ENCODE results near the gene ICAM5.

The ICAM5 gene

DNA sequence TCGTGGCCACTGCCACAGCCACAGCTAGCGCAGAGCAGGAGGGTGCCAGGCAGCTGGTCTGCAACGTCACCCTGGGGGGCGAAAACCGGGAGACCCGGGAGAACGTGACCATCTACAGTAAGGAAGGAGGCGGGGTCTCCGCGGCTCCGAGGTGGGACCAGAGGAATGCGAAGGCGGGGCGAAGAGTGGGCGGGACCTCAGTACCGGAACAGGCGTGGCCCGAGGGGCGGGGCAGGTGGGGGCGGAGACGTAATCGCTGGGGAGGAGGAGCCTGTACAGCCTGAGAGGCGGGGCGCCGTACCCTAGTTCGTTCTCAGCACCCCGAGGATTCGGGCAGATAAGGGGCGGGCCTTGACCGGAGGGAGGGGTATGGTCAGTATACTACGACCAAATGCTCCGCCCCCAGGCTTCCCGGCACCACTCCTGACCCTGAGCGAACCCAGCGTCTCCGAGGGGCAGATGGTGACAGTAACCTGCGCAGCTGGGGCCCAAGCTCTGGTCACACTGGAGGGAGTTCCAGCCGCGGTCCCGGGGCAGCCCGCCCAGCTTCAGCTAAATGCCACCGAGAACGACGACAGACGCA lies 2.5 kb downstream of the ICAM5 start:
- peak; percentile 36 for DNase-seq

DNA sequence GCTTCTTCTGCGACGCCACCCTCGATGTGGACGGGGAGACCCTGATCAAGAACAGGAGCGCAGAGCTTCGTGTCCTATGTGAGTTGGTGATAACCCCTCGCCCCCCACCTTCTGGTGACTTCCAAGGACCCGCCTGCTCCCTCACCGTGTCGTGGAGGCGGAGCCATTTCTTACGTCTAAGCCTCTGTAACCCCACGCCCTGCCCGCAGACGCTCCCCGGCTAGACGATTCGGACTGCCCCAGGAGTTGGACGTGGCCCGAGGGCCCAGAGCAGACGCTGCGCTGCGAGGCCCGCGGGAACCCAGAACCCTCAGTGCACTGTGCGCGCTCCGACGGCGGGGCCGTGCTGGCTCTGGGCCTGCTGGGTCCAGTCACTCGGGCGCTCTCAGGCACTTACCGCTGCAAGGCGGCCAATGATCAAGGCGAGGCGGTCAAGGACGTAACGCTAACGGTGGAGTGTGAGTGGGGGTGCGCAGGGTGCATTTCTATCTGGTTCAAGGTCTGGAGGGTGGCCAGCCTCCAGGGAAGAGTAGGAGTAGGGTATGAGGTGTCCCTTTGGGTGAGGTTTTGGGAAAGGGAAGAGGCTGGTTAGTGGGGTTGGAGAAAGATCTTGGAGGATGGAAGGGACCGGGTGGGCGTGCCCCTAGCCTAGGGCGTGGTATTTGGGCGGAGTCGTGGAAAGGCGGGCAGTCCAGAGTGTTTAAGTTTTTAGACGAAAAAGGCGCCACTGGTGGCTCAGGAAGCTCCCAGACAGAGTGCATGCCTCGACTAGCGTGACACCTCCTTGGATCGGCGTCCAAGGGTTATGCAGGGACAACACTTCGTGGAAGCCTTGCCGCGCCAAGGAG lies 3.3 kb downstream of the ICAM5 start:
- DNase-seq = no peak

DNA sequence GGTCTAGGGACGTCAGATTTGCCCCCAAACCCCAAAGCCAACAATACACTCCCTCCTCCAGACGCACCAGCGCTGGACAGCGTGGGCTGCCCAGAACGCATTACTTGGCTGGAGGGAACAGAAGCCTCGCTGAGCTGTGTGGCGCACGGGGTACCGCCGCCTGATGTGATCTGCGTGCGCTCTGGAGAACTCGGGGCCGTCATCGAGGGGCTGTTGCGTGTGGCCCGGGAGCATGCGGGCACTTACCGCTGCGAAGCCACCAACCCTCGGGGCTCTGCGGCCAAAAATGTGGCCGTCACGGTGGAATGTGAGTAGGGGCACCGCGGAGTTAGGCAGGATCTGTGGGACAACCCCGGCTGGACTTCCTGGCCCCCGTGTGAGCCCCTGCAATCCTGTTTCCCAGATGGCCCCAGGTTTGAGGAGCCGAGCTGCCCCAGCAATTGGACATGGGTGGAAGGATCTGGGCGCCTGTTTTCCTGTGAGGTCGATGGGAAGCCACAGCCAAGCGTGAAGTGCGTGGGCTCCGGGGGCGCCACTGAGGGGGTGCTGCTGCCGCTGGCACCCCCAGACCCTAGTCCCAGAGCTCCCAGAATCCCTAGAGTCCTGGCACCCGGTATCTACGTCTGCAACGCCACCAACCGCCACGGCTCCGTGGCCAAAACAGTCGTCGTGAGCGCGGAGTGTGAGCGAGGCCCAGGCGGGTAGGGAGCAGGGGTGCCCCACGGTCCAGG lies 4.0 kb downstream of the ICAM5 start:
- no peak for DNase-seq

DNA sequence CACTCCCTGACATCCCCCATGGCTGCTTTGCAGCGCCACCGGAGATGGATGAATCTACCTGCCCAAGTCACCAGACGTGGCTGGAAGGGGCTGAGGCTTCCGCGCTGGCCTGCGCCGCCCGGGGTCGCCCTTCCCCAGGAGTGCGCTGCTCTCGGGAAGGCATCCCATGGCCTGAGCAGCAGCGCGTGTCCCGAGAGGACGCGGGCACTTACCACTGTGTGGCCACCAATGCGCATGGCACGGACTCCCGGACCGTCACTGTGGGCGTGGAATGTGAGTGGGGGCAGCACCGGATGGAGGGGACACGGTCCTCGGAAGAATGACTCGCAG lies 4.6 kb downstream of the ICAM5 start:
- no peak for DNase-seq

DNA sequence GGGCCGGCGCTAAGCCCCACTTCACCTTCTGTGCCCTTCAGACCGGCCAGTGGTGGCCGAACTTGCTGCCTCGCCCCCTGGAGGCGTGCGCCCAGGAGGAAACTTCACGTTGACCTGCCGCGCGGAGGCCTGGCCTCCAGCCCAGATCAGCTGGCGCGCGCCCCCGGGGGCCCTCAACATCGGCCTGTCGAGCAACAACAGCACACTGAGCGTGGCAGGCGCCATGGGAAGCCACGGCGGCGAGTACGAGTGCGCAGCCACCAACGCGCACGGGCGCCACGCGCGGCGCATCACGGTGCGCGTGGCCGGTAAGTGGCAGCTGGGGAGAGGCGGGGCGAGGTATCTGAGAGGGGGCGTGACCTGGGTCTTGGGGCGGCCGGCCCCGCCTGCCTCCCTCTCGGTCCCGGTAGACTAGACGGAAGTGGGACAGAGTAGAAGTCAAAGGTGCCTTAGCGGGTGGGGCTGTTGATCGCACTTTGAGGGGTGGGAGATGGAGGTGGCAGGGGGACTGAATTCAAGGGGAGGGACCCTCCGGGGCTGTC lies 5.6 kb downstream of the ICAM5 start:
- DNase-seq = no peak

DNA sequence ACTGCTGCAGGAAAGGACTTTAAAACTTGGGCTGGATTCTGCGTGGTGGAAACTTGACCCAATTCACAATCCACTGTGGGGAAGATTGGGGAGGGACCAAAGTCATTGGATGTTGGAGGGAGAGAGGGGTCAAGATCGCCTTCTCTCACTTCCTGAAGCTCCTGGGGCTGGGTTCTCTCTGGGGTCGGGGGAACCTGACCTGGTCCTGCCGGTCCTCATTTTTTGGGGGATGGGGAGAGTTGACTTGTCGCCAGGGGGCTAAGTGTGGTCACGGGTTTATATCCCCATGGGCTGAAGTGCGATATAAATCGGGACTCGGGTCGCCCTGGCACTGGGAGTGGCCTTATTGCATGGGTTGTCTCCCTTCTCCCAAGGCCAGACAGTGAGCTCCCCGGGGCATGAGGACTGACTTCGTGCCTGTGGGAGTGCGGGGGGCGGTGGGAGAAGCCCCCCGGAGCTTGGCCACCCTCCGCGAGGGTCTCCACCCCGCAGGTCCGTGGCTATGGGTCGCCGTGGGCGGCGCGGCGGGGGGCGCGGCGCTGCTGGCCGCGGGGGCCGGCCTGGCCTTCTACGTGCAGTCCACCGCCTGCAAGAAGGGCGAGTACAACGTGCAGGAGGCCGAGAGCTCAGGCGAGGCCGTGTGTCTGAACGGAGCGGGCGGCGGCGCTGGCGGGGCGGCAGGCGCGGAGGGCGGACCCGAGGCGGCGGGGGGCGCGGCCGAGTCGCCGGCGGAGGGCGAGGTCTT lies 6.3 kb downstream of the ICAM5 start:
- DNase-seq = no peak

DNA sequence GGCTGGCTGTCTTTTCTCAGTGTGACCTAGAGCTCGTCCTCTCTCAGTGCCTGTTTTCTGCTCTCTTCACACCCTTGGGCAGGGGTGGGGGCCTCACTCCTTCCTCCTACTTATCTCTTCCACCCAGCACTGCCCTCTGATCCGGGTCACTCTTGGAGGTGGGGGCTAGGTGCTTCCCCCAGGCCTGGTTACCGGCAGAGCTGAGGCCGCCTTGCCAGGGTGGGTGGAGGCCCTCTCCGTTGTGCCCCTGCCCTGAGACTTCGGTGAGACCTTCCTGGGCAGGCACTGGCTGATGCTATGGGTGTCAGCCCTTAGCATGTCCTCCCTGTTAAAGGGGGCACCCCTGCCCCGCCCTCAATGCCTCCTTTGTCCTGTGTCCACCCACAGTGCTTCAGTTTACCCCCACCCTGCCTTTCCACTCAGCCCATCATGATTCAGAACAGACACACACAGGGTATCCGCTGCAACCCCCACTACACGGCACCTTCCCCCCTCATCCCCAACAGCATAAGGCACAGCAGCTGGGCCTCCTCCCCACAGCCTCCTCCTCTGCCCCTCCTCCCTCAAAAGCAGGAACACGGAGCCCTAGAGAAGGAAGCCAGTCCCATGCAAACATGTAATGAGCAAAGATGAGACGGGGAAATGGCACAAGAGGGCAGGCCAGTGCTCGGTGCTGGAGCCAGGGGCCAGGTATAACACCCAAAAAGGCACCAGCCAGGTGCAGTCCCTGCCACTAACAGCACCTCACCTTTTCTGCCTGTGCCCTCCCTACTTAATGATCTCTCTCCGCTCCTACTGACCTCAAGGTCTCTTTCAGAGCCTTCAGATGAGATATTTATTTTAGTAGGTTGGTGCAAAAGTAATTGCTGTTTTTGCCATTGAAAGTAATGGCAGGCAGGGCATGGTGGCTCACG lies 10.1 kb downstream of the ICAM5 start:
- DNase-seq = no peak

DNA sequence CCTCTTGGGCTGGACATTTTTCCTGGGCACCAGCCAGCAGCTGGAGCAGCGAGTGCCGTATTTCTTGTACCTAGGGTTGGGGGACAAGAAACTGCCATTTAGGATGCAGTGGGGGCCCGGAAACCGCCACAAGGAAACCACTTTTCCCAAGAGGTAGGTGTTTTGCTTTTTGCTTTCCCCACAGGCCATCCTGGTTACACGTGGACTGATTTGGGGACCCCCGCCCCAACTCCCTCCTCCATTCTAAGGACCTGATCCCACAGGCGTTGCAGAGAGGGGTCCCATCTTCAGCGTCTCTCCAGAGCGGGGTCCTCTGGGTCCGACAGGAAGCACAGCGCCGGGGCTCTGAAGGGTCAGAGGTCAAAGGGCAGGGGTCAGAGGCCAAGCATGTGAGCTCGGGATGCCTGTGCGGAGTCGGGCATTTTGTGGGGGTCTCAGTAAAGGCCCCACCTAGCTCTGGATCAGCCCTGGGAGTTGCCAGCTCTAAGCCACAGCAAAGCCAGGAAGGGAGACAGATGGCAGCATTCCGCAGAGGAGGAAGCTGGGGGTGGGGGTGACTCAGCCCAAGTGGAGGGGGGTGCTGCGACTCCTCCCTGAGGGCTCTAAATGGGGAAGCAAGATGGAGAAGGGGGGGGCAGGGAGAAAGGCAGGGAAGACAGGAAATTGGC lies 15.5 kb downstream of the ICAM5 start:
- DNase-seq = no peak

DNA sequence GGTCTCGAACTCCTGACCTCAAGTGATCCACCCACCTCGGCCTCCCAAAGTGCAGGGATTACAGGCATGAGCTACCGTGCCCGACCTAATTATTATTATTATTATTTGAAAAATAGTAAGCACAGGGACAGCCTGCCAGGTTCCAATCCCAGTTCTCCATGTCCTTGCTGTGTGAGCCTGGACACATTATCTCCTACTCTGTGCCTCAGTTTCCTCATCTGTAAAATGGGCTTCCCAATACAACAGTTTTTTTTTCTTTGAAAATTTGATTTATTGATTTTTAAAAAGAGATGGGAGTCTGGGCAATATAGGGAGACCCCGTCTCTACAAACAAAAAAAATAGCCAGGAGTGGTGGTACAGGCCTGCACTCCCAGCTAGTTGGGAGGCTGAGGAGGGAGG lies 16.6 kb downstream of the ICAM5 start:
- no peak for DNase-seq

DNA sequence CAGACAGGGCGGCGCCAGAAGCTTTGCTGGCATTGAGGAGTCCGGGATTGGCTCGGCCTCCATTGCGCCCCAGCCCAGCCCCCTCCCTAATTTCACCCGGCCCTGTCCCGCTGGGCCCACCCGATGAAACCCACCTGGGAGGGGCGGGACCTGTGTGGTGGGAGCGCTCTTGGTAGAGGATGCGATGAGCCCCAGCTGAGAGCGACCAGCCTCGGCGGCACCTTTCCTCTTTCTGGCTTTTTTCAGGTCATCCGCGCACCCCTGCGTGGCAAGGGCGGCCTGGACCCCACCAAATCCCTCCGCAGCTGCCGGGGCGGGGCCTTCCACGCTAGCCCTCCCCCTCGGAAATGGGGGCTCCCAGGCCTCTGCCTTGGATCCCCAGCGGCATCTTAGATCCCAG lies 19.7 kb downstream of the ICAM5 start, which contains the start of gene ZGLP1:
ZGLP1 (minus strand) TSS at position 393 of the 400 bp plus-strand sequence.
- DNase-seq = no peak

DNA sequence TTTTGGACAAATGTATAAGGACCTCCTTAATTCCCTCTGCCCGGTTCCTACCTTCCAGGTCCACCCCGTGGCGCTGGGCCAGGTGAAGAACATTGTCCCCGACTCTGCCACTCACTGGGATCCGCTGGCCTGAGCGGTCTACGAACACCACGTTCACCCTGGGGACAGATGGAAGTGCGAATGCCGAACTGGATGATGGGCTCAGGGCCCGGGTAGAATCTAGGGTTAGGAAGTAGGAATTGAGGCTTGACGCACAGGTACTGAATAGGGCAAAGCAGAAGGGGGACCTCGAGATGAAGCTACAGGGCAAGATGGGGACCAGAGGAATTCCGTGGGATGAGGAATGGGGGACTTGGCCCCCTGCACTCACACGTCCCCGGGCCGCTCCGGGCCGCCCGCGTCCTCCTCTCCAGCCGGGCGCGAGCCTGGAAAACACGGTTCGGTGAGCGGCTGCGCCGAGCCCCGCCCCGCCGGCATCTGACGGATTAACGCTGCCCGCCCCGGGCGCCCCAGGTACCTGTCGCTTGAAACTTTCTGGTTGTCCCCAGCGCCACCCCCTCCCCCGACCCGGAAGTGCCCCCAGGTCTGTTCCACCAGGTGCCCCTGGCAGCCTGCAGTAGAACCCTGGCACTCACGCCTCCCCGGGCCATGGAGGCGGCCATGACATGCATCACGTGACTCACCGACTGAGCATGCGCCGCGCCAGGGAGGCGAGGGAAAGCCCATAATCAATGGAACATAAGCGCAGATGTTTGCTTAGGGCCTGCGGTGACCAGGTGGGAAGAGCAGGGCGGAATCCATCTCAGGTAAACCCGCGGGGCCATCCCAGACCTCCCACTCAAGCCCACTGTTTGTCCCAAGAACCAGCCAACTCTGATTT lies 25.8 kb downstream of the ICAM5 start, which contains the start of gene FDX2:
FDX2 (minus strand) TSS at position 681 of the 880 bp plus-strand sequence; CDS start at position 662, 19 bp downstream.
- peak; percentile 89 for DNase-seq

DNA sequence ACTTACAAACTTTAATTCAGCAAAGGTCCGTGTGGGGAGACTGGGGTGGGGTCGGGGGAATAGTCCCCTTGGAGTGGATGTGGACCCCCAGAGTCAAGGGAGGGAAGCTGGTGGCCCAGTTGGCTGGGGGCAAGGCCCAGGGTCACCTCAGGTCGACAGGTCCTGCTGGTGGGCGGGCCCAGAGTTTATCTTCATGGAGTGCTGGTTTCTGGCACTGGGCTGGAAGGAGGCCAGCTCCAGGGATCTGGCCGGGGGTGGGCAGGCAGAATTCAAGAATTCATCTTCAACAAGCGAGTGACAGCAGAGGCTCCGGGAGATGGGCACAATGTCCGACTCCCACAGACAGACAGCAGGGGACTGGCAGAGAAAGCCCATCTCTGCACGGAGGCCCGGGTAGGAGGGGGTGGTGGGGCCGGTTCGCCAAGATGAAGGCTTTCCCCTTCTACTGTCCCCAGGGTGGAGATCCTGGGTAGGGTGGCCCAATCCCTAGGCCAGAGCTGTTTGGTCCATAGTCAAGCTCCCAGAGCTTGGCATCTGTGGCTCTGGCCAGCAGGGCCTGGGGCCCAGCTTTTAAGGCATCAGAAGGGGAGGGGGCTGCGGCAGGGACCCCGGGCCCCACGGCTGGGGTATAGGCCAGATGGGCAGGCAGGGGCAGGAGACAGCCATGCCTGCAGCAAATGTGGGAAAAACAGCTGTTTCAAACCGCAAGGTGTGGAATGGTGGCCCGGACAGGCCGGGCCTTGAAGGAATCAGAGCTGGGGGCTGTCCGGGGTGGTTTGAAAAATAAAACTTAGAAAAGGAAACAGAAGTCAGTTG lies 26.7 kb downstream of the ICAM5 start:
- no peak for DNase-seq

DNA sequence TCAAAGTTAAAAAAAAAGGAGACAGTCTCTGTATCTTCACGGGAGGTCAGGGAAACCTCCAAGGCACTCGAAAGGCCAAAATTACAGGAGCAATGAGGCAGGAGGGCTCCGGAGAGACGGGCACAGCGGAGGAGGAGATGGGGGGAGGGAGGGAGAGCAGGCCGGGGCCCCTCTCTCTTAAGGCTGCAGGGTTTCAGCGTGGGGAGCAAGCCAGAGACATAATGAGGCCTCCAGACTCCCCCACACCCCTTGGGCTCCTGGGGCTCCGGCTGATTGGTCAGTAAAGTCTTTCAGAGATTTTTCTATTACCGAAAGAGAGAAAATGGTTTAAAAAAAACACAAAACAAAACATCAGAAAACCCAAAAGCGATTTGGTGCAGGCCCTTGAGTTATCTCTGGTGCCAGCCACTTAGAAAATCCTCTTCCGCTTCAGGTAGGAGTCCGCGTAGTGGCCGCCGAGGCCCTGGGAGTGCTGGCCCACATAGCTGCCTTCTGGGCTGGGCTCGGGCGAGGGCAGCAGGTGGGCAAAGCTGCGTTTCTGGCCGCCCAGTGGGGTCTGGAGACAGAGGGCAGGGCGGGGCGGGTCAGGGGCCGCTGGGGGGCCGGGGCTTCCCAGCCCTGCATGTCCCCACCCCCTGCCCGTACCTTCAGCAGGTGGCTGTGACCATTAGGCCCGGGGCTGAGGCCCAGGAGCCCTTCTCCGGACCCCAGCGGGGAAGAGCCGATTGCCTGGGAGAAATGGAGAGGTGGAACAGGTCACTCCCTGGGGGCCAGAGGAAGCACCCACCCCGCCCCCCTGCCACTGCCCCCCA lies 27.5 kb downstream of the ICAM5 start:
- DNase-seq = no peak

DNA sequence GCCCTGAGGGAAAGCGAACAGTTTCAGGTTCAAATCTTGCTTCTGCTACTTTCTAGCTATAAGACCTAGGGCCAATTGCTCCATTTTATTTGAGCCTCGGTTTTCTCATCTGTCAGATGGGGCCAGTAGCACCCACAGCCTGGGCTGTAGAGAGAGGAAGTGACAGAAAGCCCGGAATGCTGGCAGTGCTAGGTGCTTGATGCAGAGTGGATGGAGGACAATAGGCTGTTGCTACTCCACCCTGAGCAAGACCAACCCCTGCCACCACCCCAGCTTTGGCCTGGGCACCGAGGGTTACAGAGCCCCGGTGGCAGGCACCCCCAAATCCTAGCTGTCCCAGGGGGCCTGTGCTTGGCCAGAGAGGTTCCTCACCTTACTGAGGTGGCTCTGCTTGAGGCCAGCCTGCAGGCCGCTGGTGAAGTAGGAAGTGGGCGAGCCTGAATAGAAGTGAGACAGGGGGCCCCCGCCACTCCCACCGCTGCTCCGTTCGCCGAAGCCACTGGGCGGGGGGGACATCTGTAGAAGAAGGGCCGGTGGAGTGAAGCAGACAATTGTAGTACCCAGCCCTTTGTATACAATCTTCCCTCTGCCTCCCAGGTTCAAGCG lies 28.2 kb downstream of the ICAM5 start:
- DNase-seq = no peak

DNA sequence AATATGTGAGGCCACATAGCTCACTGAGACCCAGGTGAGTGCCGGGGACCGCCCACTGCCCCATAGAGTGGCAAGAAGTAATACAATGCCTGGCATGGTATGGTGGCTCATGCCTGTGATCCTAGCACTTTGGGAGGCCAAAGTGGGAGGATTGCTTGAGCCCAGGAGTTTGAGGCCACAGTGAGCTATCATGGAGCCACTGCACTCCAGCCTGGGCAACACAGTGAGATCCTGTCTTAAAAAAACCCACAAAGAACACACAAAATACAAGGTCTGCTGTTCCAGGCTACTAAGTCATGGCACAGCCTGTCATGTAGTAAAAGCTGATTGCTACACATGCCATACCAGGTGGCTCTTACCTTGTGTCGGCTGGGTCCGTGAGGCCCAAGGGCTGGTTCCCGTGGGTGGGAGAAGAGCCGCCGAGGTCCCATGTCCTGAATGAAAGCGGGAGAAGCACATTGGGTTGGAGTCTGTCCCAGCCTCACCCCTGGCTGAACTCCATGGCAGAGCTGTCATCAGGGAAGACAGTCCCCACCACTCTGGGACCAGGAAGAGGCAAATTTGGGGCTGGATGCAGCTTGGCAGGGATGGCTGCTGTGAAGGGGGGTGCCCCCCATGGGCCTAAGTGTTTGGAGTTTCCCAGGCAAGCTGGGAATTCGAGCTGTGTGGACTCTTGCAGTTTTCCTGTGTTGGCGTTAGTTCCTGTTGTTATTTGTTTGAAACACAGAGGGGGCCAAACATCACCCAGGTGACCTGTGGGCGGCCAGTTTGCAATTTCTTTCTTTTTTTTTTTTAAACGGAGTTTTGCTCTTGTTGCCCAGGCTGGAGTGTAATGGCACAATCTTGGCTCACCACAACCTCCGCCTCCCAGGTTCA lies 29.3 kb downstream of the ICAM5 start:
- DNase-seq = no peak

DNA sequence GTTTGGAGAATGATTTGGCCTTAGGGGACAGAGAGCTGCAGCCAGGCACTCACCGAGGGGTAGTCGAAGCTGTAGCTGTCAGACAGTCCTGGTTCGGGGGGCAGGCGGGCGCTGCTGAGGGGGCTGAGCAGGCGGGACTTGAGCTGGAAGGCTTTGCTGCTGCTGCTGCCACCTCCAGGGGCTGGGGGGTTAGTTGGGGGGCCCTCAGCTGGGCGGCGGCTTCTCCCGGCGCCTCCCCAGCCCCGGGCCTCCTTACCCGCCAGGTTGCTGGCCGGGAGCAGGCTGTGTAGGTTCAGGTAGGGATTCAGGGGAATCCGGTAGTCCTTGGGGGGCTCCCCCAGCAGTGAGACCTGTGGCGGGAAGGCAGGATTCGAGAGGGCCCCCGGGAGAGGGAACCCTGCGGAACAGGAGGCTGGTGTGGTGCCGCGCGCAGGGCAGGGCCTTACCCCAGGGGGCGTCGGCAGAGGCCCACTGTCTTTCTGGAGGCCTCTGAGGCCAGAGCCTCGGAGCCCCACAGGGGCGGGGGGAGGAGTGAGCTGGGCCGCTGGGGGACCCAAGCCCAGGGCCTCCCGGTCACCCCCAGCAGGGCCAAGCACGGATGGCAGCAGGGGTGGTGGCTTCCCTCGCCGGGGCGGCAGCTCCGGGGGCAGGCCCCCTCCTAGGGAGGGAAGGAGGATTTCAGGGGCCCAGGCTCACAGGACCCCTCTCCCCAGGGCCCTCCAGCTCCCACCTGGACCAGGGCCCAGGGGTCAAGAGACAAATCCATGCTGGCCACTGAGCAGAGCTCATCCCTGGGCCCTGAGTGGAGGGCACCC lies 31.1 kb downstream of the ICAM5 start:
- no peak for DNase-seq

Measured in NCI-H774 (cell line).